ENCODE measurements around the gene SSPN.

- no peak for TF ChIP-seq CTBP1 (IDR thresholded peaks at IDR 0.05; ENCODE audit: borderline replicate concordance)
- TF ChIP-seq BHLHE40 (IDR thresholded peaks at IDR 0.05; ENCODE audit: borderline replicate concordance), result no peak
- no peak for TF ChIP-seq FOXM1 (IDR thresholded peaks at IDR 0.05; ENCODE audit: borderline replicate concordance)
- TF ChIP-seq FOXA1 (IDR thresholded peaks at IDR 0.05), result no peak
- TF ChIP-seq SUZ12 (IDR thresholded peaks at IDR 0.05), result no peak
- TF ChIP-seq ARNT (IDR thresholded peaks at IDR 0.05), result no peak
- TF ChIP-seq ELF4 (IDR thresholded peaks at IDR 0.05), result no peak
- TF ChIP-seq SP1 (IDR thresholded peaks at IDR 0.05), result no peak
- TF ChIP-seq TARDBP (IDR thresholded peaks at IDR 0.05), result no peak
- no peak for TF ChIP-seq NFRKB (IDR thresholded peaks at IDR 0.05)
- no peak for TF ChIP-seq ZNF384 (IDR thresholded peaks at IDR 0.05)
- no peak for TF ChIP-seq LEF1 (IDR thresholded peaks at IDR 0.05; ENCODE audit: borderline replicate concordance)
These were observed 104.4 kb downstream of the SSPN start for GRCh38 chr12:26299751-26300150.

Data from HEK293T (cell line).